GM13977 (cell line): ENCODE results near the gene RFX6.

Experiments
- DNase-seq: peaks from one replicate; pipeline ENCODE4 v3.0.0; 2012; ENCODE audit warnings: low spot score
- CTCF ChIP-seq: IDR thresholded peaks from 2 replicates; pipeline ENCODE4 v1.5.1; 2012; ENCODE audit warnings: mild to moderate bottlenecking, control low read depth; ENCODE audit not compliant: insufficient read depth; ENCODE audit errors: extremely low read depth, missing control alignments
- in situ Hi-C: fragments of 300-500 bp; cut with MboI; formaldehyde crosslinking; loops from one replicate; pipeline ENCODE4 v1.12.0; 2022; ENCODE audit warnings: low sequenced_read_pairs, low pct_unique_long_range_greater_than_20kb, mixed read lengths, inconsistent platforms; ENCODE audit not compliant: unreplicated experiment

Gene RFX6

GRCh38 chr6:116888732-116889360 lies 11.8 kb downstream of the RFX6 start:
- in situ Hi-C loops: no loop called here
- no peak for TF ChIP-seq CTCF
- no peak for DNase-seq

GRCh38 chr6:116894669-116895068 lies 17.6 kb downstream of the RFX6 start:
- no peak for DNase-seq
- no peak for TF ChIP-seq CTCF
- in situ Hi-C loops: no loop called here

GRCh38 chr6:116895935-116896334 lies 18.9 kb downstream of the RFX6 start:
- in situ Hi-C loops: no loop called here
- TF ChIP-seq CTCF: no peak
- no peak for DNase-seq

- in situ Hi-C loops: no loop called here
- TF ChIP-seq CTCF: no peak
- DNase-seq: no peak
Observed at GRCh38 chr6:116902634-116903033, 25.6 kb downstream of the RFX6 start.

GRCh38 chr6:116922853-116923548 lies 46.0 kb downstream of the RFX6 start:
- TF ChIP-seq CTCF: no peak
- in situ Hi-C loops: no loop called here
- no peak for DNase-seq

GRCh38 chr6:116924245-116924644 lies 47.2 kb downstream of the RFX6 start:
- no peak for DNase-seq
- TF ChIP-seq CTCF: no peak
- in situ Hi-C loops: no loop called here
